HG02884 (cell line): ENCODE results near the gene BRD9.
"Not testable (repeated sequence)": the region's sequence is repeated elsewhere in the genome, so short reads cannot be mapped to it uniquely, and the experiment has no call there.

Source experiments
- ATAC-seq: cut with Tn5 transposase; IDR thresholded peaks from one replicate; pipeline ENCODE4 v1.9.1; 2021; ENCODE audit warnings: mild to moderate bottlenecking, moderate library complexity; ENCODE audit not compliant: unreplicated experiment

BRD9 gene

DNA sequence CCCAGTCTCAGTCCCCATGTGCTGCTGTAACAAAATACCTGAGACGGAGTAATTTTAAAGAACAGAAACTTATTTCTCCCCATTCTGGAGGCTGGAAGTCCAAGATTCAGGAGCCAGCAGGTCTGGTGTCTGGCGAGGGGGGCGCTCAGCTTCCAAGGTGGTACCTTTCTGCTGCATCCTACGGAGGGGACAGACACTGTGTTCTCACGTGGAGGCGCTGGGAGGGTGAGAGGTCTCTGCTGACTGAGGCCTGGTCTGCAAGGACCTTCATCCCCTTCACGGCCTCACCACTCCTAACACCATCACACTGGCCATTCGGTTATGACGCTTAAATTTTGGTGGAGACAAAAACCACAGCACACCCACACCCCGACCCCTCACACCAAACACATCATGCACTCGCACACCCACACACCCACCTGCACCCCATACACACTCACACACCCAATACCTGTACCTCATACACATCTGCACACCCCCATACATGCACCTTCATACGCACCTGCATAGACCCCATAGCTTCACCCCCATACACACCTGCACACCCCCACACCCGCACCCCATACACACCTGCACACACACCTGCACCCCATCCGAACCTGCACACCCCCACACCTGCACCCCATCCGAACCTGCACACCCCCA, 32.0 kb downstream of the BRD9 start:
- no peak for ATAC-seq

DNA sequence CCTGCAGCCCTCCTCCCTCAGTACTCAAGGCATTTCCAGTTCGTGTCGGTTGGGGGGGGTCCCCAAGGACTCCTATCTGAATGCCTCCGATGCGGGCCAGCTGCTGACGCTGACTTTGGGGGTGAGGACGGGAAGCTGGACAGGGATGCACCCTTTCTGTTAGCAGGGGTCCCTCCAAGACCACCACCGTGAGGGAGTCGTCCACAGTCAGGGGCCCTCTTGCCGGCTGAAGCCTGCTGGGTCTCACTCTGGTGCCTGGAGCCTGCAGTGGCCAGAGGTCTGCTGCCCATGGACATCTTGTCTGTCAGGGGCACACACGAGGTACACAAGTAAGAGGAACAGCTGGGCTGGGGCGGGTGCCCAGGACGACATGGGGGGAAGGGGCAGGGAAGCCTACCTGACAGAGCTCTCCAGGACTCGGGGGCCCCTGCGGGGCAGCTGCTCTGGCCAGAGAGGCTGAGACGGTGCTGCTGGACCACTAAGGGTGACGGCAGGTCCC, 32.8 kb downstream of the BRD9 start:
- no peak for ATAC-seq

DNA sequence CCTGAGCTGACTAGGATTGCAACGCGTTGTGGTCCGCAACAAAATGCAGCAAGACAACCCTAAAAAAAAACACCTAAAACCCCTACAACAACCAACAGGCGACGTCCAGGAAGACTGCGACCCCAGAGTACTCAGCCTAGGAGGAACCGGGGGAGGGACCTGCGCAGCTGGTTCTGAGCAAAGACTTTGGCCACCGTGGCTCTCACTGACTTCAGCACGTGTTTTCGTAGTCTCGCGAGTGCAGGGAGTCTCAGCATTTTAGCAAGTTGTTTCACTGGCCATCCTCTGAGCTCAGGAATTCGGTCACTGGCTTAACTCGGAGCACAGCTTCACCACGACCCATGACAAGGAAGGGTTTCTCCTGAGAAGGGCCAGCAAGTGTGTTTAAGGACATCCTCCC, 33.2 kb downstream of the BRD9 start:
- ATAC-seq = no peak

DNA sequence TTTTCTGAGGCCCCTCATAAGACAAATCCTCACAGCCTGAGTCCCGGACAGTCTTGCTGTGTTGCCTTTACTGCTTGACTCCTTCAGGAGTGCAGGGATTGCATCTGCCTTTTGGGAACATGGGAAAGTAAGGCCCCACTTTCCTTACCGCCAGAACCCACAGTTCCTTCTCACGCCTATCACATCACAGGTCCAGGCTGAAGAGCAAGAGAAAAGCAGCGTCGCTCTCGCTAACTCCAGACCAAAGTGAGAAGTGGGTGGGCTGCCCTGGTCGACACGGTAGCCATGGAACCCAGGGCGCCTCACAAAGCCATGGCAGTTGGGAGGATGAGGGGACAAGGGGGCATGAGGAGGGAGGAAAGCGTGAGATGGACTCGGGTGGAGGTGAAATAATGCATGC, 33.9 kb downstream of the BRD9 start:
- no peak for ATAC-seq

DNA sequence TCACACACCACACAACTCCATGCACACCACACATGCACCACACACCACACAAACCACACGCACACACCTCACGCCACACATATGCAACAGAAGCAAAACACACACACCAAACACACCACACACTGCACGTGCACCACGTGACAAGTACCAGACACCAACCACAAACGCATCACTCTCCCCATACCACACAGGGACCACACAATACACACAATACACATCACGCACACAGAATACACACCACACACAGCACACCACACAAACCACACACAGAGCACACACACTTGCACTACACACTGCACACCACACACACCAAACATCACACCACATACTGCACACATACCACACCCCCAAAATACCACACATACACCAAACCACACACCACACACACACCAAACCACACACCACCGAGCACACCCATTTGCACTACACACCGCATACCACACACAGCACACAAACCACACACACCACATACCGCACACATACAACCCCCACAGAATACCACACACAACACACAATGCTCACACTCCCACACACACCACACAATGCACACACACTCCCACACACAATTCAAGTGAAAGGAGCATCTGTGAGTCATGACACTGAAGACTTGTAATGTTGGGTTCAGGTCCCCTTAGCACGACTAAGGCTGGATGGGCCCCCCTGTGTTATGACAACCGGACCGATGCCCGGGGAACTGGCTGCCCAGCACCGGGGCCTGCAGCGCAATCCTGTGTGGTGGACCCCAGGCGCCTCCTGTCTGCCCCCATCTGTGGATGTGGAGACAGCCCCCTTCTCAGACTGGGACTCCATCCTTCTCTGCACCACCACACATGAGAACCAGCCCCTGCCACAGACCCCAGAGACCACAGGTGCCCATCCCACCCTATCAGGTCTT, 35.8 kb downstream of the BRD9 start:
- ATAC-seq = no peak

DNA sequence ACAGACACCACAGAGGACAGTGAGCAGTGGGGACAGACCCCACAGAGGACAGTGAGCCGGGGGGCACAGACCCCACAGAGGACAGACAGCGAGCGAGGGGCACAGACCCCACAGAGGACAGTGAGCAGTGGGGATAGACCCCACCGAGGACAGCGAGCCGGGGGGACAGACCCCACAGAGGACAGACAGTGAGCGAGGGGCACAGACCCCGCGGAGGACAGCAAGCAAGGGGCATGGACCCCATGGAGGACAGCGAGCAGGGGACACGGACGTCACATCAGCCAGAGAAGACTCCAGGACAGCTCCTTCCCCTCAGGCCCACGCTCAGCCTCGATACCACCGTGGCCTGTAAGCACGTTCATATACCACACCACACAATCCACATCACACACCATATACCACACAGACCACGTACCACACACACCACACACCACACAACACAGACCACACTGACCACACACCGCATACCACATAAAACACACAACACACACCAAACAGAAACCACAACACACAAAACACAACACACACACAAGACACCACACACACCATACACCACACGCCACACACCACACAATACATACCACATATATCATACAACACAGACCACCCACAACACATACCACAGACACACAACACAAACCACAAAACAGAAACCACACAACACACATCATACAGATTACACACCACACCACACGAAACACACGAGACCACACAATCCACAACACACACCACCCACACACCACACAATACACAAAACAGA, 36.6 kb downstream of the BRD9 start:
- ATAC-seq = no peak

DNA sequence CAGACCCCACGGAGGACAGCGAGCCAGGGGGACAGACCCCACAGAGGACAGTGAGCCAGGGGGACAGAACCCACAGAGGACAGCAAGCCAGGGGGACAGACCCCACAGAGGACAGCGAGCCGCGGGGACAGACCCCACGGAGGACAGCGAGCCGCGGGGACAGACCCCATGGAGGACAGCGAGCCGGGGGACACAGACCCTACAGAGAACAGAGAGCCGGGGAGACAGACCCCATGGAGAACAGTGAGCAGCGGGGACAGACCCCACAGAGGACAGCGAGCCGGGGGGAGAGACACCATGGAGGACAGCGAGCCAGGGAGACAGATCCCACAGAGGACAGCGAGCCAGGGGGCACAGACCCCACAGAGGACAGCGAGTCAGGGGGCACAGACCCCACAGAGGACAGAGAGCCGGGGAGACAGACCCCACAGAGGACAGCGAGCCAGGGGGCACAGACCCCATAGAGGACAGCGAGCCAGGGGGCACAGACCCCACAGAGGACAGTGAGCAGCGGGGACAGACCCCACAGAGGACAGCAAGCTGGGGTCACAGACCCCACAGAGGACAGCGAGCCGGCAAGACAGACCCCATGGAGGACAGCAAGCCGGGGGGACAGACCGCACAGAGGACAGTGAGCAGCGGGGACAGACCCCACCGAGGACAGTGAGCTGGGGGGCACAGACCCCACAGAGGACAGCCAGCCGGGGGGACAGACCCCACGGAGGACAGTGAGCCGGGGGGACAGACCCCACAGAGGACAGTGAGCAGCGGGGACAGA, 37.4 kb downstream of the BRD9 start:
- no peak for ATAC-seq

DNA sequence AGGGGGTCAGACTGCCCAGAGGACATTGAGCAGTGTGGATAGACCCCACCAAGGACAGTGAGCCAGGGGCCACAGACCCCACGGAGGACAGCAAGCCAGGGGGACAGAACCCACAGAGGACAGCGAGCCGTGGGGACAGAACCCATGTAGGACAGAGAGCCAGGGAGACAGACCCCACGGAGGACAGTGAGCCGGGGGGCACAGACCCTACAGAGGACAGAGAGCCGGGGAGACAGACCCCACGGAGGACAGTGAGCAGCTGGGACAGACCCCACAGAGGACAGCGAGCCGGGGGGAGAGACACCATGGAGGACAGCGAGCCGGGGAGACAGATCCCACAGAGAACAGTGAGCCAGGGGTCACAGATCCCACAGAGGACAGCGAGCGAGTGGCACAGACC, 38.4 kb downstream of the BRD9 start:
- ATAC-seq = no peak

DNA sequence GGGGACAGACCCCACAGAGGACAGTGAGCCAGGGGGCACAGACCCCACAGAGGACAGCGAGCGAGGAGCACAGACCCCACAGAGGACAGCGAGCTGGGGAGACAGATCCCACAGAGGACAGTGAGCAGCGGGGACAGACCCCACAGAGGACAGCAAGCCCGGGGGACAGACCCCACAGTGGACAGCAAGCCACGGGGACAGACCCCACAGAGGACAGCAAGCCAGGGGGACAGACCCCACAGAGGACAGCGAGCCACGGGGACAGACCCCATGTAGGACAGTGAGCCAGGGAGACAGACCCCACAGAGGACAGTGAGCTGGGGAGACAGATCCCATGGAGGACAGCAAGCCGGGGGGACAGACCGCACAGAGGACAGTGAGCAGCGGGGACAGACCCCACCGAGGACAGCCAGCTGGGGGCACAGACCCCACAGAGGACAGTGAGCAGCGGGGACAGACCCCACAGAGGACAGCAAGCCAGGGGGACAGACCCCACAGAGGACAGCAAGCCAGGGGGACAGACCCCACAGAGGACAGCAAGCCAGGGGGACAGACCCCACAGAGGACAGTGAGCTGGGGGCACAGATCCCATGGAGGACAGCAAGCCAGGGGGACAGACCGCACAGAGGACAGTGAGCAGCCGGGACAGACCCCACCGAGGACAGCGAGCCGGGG, 39.0 kb downstream of the BRD9 start:
- not testable (repeated sequence) for ATAC-seq

DNA sequence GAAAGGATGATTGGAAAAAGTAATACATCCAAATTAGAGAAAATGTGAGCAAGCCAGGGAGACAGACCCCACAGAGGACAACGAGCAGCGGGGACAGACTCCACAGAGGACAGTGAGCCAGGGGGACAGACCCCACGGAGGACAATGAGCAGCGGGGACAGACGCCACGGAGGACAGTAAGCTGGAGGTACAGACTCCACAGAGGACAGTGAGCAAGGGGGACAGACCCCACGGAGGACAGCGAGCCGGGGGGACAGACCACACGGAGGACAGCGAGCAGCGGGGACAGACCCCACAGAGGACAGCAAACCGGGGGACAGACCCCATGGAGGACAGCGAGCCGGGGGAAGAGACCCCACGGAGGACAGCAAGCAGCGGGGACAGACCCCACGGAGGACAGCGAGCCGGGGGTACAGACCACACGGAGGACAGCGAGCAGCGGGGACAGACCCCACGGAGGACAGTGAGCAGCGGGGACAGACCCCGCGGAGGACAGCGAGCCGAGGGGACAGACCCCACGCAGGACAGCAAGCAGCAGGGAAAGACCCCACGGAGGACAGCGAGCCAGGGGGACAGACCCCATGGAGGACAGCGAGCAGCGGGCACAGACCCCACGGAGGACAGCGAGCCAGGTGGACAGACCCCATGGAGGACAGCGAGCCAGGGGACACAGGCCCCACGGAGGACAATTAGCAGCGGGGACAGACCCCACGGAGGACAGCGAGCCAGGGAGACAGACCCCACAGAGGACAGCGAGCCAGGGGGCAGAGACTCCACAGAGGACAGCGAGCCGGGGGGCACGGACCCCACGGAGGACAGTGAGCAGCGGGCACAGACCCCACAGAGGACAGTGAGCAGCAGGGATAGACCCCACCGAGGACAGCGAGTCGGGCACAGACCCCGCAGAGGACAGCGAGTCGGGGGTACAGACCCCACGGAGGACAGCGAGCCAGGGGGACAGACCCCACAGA, 39.9 kb downstream of the BRD9 start:
- no peak for ATAC-seq

DNA sequence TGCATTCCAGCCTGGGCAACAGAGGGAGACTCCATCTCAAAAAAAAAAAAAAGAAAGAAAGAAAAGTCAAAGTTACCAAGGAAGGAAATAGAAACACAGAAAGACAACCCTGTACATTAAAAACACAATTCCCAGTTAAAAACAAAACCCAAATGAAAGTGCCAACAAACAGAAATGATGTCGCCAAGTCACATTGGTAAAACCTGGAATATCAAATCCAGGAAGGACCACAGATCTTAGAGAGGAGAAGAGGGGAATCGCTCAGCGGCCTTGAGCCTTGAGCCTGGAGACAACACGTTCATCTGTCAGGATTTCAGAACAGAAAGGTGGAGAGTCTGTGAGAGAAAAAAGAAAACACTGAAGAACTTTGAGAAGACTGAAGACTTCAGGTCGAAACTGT, 40.6 kb downstream of the BRD9 start:
- ATAC-seq = no peak

DNA sequence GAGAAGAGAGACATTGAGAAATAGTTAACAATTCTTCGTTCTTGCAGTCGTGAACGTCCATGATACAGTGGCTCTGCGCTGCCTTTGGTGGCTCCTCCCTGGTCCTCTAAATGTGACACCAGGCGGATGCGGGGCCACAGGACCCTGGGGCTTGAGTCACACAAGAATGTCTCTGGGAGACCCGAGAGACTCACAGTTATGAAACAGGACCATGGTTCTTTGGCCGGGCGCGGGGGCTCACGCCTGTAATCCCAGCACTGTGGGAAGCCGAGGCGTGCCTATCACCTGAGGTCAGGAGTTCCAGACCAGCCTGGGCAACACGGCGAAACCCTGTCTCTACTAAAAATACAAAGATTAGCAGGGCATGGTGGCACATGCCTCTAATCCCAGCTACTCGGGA, 41.0 kb downstream of the BRD9 start:
- ATAC-seq = no peak

DNA sequence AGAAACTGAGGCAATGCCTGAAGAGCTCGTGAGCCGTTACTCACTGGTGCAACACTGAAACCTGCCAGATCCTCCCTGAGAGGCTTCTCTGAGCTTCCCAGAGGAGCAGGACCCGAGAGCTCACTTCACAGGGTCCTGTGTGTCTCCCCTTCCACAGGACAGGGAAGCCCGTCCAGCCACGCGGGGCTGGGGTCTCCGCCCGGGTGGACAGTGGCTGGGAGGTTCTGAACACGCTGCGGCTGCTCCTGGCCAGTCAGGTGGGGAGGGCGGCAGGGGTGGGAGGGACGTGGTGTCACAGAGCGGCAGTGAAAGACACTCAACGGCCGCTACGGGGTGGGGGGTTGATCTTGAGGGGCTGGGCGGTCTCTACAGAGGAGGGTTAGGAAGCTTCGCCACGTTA, 41.5 kb downstream of the BRD9 start:
- no peak for ATAC-seq

DNA sequence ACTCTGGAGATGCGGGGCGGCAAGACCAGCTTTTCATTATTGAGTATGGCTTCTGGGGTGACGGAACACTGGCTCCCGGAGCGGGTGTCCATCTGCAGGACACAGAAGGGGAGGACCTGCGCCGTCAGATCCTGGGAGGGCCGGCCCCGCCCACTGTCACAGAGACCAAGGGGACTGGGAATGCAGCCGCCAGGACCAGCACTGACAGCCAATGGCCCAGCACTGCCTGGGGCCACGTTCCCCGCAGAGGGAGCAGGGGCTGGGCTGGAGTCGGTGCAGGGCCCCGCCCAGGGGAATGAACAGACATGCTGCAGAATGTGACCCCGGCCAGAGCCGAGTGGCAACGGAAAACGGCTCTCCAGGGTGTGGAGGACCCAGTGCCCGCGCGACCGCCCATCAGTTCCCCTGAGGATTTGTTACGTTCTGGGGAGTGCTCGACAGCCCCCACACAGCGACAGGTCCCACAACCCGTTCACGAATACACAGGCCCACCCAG, 42.0 kb downstream of the BRD9 start, which contains the start of gene ZDHHC11:
Gene ZDHHC11, minus strand, starts transcription at position 476 of the 496 bp plus-strand sequence. Its CDS starts 384 bp downstream, at position 92.
- ATAC-seq = no peak

DNA sequence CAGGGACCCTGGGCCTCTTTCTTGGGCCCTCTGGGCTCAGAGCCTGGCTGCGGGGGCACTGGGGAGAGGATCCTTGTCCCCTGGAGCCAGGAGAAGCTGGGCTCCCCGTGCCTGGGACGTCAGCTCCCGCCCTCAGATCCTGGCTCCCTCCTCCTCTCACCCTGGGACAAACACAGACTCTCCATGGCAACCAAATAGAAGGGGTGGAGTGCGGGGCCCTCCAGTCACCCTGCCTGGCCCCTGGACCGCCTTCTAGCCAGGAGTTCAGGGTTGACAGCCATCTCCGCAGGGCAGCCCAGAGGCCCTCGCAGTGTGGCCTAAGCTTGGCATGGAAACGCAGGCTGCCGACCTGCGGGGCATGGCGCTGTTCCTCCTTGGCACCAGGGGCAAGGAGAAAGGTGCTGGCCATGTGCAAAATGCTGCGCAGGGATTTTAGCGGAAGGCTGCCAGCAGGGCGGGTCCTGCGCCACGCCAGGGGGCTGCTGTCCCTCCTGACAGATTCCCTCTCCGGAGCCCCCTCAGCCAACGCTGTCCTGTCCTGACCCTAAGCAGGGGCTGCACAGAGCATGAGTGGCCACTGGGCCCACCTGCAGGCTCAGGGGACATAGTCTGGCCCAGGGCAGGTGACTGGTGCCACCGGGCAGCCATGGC, 42.8 kb downstream of the BRD9 start:
- no peak for ATAC-seq

DNA sequence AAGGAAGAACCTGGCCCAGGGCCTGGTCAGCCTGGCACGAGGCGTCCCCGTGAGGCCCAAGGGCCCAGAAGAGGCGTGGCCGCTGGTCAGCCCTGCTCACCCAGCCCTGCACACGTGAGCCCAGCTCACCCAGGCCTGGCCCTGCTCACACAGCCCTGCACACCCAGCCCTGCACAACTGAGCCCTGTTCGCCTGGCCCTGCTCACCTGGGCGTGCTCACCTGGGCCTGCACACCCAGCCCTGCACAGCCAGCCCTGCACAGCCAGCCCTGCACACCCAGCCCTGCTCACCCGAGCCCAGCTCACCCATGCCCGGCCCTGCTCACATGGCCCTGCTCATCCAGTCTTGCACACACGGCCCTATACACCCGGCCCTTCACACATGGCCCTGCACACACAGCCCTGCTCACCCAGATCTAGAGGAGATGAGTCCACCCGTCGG, 43.9 kb downstream of the BRD9 start:
- no peak for ATAC-seq

DNA sequence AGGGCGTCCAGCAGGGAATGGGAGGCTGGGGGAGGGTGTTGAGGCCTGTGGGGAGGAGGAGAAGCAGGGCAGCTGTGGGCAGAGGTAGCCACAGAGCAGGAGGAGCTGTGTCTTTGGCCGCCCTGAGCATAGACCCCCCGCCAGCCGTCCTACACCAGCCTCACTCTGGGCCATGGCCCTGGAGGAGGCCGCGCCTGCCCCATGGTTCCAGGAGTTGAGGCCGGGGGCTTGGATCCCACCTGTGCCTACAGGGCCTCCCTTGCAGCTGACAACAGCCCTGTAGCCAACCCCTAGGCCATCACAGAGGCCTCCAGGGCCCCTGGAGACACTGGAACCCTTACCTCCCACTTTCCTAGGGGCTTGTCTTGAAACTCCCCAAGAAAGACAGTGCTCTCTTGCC, 44.9 kb downstream of the BRD9 start:
- not testable (repeated sequence) for ATAC-seq

DNA sequence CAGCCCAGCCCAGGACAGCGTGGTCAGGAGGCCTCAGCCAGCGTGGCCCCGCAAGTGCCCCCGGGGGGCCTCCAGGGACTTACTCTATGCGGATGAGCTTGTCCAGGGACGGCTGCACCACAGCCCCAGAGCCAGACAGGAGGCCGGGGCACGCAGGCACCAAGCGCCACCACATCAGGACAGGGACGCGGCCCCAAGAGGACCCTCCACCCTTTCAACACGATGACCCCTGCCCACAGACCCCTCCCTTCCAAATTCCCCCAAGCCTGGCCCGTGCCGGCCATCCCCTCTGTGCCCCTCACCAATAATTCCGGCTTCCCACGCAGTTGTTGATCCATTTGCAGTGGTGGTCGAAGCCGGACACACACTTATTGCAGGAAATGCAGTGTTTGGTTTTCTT, 45.4 kb downstream of the BRD9 start:
- ATAC-seq = not testable (repeated sequence)
